HepG2 (cell line): ENCODE measurements around the gene NCMAP. TPM values are rescaled to one million over a fixed set of nuclear protein-coding genes. Genes with fewer than 3 reads are reported as not detected.

Experiments
- ARNT ChIP-seq: fragments of 450-650 bp; IDR thresholded peaks from 2 replicates; pipeline ENCODE4 v1.6.1; 2017
- CEBPB ChIP-seq: IDR thresholded peaks from 2 replicates; pipeline ENCODE4 v1.6.1; 2011; ENCODE audit warnings: low read depth, low read length, improper control_type of control experiment, borderline replicate concordance
- CREB1 ChIP-seq, 2 experiments: fragments of 450-650 bp in 1 of 2; IDR thresholded peaks; 2 replicates each; pipeline ENCODE4 v1.6.1; 2016 to 2017; ENCODE audit warnings: control low read depth in 1 of 2, mild to moderate bottlenecking in 1 of 2, missing compliant biosample characterization in 1 of 2, missing genetic modification characterization in 1 of 2
- DPF2 ChIP-seq: sonication (generic); formaldehyde crosslinking; IDR thresholded peaks from 2 replicates; pipeline ENCODE4 v1.4.0; 2020; ENCODE audit warnings: mild to moderate bottlenecking, low read depth, missing genetic modification reagents, borderline replicate concordance
- GATAD2A ChIP-seq: IDR thresholded peaks from 2 replicates; pipeline ENCODE4 v1.6.1; 2016
- HNF4A ChIP-seq: sonication (generic); formaldehyde crosslinking; IDR thresholded peaks from 2 replicates; pipeline ENCODE4 v1.4.0; 2020; ENCODE audit warnings: missing genetic modification reagents
- IKZF5 ChIP-seq: IDR thresholded peaks from 2 replicates; pipeline ENCODE4 v1.6.1; 2018; ENCODE audit warnings: missing genetic modification reagents, mild to moderate bottlenecking, missing compliant biosample characterization
- IRF2 ChIP-seq: IDR thresholded peaks from 2 replicates; pipeline ENCODE4 v1.6.1; 2018; ENCODE audit warnings: missing genetic modification reagents, missing compliant biosample characterization
- MIXL1 ChIP-seq: IDR thresholded peaks from 2 replicates; pipeline ENCODE4 v1.6.1; 2016
- NCOA1 ChIP-seq: sonication (generic); formaldehyde crosslinking; IDR thresholded peaks from 2 replicates; pipeline ENCODE4 v1.9.0; 2021; ENCODE audit warnings: missing genetic modification reagents
- SMARCE1 ChIP-seq: fragments of 450-650 bp; IDR thresholded peaks from 2 replicates; pipeline ENCODE4 v1.6.1; 2017; ENCODE audit warnings: borderline replicate concordance
- TCF7 ChIP-seq: sonication (generic); IDR thresholded peaks from 2 replicates; pipeline ENCODE4 v1.6.1; 2016; ENCODE audit warnings: antibody characterized with exemption, low read depth
- THAP11 ChIP-seq: IDR thresholded peaks from 2 replicates; pipeline ENCODE4 v1.6.1; 2016; ENCODE audit warnings: missing biosample characterization, missing genetic modification reagents
- ZBTB44 ChIP-seq: sonication (generic); formaldehyde crosslinking; IDR thresholded peaks from 2 replicates; pipeline ENCODE4 v1.4.0; 2020; ENCODE audit warnings: missing genetic modification reagents
- ZGPAT ChIP-seq: IDR thresholded peaks from 2 replicates; pipeline ENCODE4 v1.6.1; 2016; ENCODE audit warnings: mild to moderate bottlenecking
- ZNF18 ChIP-seq: sonication (generic); formaldehyde crosslinking; IDR thresholded peaks from 2 replicates; pipeline ENCODE4 v1.8.0; 2022; ENCODE audit warnings: mild to moderate bottlenecking, missing genetic modification reagents; ENCODE audit not compliant: insufficient replicate concordance
- ZNF274 ChIP-seq: sonication (generic); formaldehyde crosslinking; IDR thresholded peaks from 2 replicates; pipeline ENCODE4 v1.5.1; 2020; ENCODE audit warnings: mild to moderate bottlenecking, missing genetic modification reagents
- ZNF275 ChIP-seq: sonication (generic); formaldehyde crosslinking; IDR thresholded peaks from 2 replicates; pipeline ENCODE4 v1.8.0; 2022; ENCODE audit warnings: missing genetic modification reagents, mild to moderate bottlenecking, inconsistent platforms, borderline replicate concordance
- ZNF414 ChIP-seq: sonication (generic); formaldehyde crosslinking; IDR thresholded peaks from 2 replicates; pipeline ENCODE4 v1.5.0; 2020; ENCODE audit warnings: missing genetic modification reagents
- ZNF441 ChIP-seq: sonication (generic); formaldehyde crosslinking; IDR thresholded peaks from 2 replicates; pipeline ENCODE4 v1.7.0; 2021; ENCODE audit warnings: missing genetic modification reagents, borderline replicate concordance
- polyA plus RNA-seq, 8 experiments: library from polyadenylated mRNA; depleted of rRNA in 3 of 8; stranded (reverse) in 7 of 8; unstranded in 1 of 8; fragments of >200 nt; fragmentation: Illumina TruSeq in 4 of 8; extraction: Trizol in 4 of 8; gene quantifications; 2 replicates each; pipeline versions ENCODE4 v1.2.1 to v1.2.3, GENCODE V29; 2011 to 2016; ENCODE audit warnings: low read depth in 4 of 8, missing spikeins in 1 of 8, mixed read lengths in 1 of 8; ENCODE audit not compliant: insufficient read depth in 1 of 8
- total RNA-seq, 5 experiments: library from RNA; depleted of rRNA; stranded (reverse); fragments of >200 nt; fragmentation: Illumina TruSeq; extraction: Trizol; gene quantifications; 2 replicates each; pipeline ENCODE4 v1.2.3, GENCODE V29; 2016; ENCODE audit warnings: low read depth in 1 of 5

The NCMAP gene
- total and polyA plus RNA-seq, 2 of the 13 experiments (the other 11 are each of a cell fraction or from before 2014, with no cell fraction given) = 2.7 to 20.0 TPM

GRCh38 chr1:24540906-24541710 is 14.8 kb upstream of the NCMAP start (continued):
- TF ChIP-seq IKZF5 (CRISPR knock-in tag) (0 out of 2 replicates have a peak, but pooled peaks have one; percentile 31), ZNF274 (CRISPR knock-in tag) (no peak), SMARCE1 (0 out of 2 replicates have a peak, but pooled peaks have one; percentile 40), DPF2 (peak; percentile 99), TCF7 (peak; percentile 57; the same call in 1 of the 2 replicates), CEBPB (peak; percentile 84; the same call in 1 of the 2 replicates), HNF4A (CRISPR knock-in tag) (peak; percentile 92), CREB1 (IDR thresholded peaks at IDR 0.05) (0 out of 2 replicates have a peak, but pooled peaks have one; percentile 16), CREB1 (CRISPR knock-in tag; IDR thresholded peaks at IDR 0.05) (peak; percentile 63), ZNF275 (CRISPR knock-in tag) (0 out of 2 replicates have a peak, but pooled peaks have one; percentile 24), ZNF414 (peak; percentile 45; the same call in 1 of the 2 replicates), GATAD2A (CRISPR knock-in tag) (peak; percentile 96), NCOA1 (0 out of 2 replicates have a peak, but pooled peaks have one; percentile 45), THAP11 (CRISPR knock-in tag) (peak; percentile 58), ZNF18 (CRISPR knock-in tag) (no peak), ZGPAT (CRISPR knock-in tag) (peak; percentile 57; the same call in 1 of the 2 replicates), ZNF441 (no peak), ARNT (no peak), MIXL1 (peak; percentile 66; the same call in 1 of the 2 replicates), ZBTB44 (CRISPR knock-in tag) (no peak), IRF2 (CRISPR knock-in tag) (peak; percentile 26; the same call in 1 of the 2 replicates)
